Thymus (tissue), 11 donors: ENCODE measurements around the gene LILRB3. TPM values are rescaled to one million over a fixed set of nuclear protein-coding genes. Genes with fewer than 3 reads are reported as not detected.
"Not testable (repeated sequence)": the region's sequence is repeated elsewhere in the genome, so short reads cannot be mapped to it uniquely, and the experiment has no call there.

Source experiments
- DNase-seq, 9 donors: peaks; one replicate each; pipeline ENCODE4 v3.0.0-alpha.2; 2013; ENCODE audit warnings: low spot score in 9 of 9, low read depth in 6 of 9, missing footprints in 1 of 9
- H3K27ac ChIP-seq, 2 donors: one replicate each; pipeline ENCODE4 v1.5.1; 2013; ENCODE audit warnings: control low read depth in 1 of 2, low read depth in 1 of 2, low read length in 1 of 2, mild to moderate bottlenecking in 1 of 2, moderate library complexity in 1 of 2
- H3K27me3 ChIP-seq, 2 donors: one replicate each; pipeline ENCODE4 v1.5.1; 2013; ENCODE audit warnings: low read length in 1 of 2; ENCODE audit not compliant: control insufficient read depth in 2 of 2, insufficient read depth in 1 of 2
- H3K36me3 ChIP-seq, 2 donors: one replicate each; pipeline ENCODE4 v1.5.1; 2013; ENCODE audit warnings: low read length in 1 of 2, mild to moderate bottlenecking in 1 of 2, moderate library complexity in 1 of 2; ENCODE audit not compliant: control insufficient read depth in 2 of 2, insufficient read depth in 2 of 2
- H3K4me1 ChIP-seq, 2 donors: one replicate each; pipeline ENCODE4 v1.5.1; 2013; ENCODE audit warnings: low read length in 2 of 2; ENCODE audit not compliant: control insufficient read depth in 2 of 2, insufficient read depth in 2 of 2
- H3K4me3 ChIP-seq, 2 donors: one replicate each; pipeline ENCODE4 v1.5.1; 2013; ENCODE audit warnings: low read length in 2 of 2, control low read depth in 1 of 2, mild to moderate bottlenecking in 1 of 2
- H3K9me3 ChIP-seq, 2 donors: one replicate each; pipeline ENCODE4 v1.5.1; 2013; ENCODE audit warnings: low read length in 1 of 2, mild to moderate bottlenecking in 1 of 2; ENCODE audit not compliant: control insufficient read depth in 2 of 2, insufficient read depth in 1 of 2
- WGBS: extraction: QIAGEN DNeasy Blood & Tissue Kit; methylation state at CpG from one replicate; pipeline ENCODE4 v1.1.7; 2013; 5-methylcytosine and 5-hydroxymethylcytosine counted together
- polyA plus RNA-seq: library from polyadenylated mRNA; stranded (reverse); fragments of 200-250 nt; gene quantifications from one replicate; pipeline ENCODE4 v1.2.3, GENCODE V29; 2013
- total RNA-seq: library from RNA; stranded (reverse); fragments of 120-200 nt; gene quantifications from one replicate; pipeline ENCODE4 v1.2.4, GENCODE V29; 2013
- donor health status: healthy.

LILRB3 gene
- total and polyA plus RNA-seq, 2 donors: 1.1 to 15.5 TPM

DNA sequence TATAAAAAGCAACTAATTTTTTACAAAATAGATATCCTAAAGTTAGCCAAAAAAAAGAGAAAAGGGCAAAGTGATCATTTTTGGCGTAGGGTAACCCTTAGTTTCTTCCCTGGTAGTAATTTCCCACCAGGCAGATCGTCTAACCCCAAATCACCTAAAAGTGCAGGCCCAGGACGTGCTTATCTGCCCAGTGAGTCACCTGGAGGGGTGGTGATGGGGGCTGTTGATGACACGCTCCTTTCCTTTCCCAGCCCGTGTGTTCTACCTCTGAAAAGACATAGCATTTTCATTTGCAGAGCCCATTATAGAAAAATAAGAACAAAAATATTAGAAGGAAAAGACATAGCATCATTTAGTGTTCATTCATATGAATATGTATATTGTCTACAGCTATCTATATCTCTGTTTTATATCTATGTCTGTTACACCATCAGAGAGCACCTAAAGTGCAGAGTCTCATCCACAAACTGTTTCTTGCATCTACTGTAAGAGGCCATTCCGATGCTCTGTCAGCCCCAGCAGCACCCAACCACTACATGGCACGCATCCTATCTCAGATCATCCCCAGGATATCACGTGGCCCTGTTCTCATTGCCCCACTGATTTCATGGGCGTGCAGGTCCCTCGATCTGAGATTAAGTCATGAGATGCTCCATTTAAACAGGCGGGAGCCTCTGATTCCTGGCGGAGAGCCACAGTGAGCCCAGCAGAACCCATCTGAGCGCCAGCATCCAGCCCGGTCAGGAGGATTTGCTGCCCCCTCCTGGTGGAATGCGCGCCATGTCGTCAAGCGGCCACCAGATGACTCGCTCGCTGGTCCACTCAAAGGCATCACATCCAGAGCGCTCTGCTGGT lies 8.5 kb upstream of the LILRB3 start:
- Histone ChIP-seq H3K4me3 (no peak overlapping the region), H3K4me1 (no peaks in the 10 kb centered on the region), H3K27ac (no peak overlapping the region), H3K9me3 (no peaks in the 10 kb centered on the region), H3K27me3 (no peaks in the 10 kb centered on the region), H3K36me3 (no peaks in the 10 kb centered on the region)
- peak in 8 of 9 donors; percentile 44 to 81 (median 68) for DNase-seq
- 33% methylated on average over 21 of the region's 21 CpGs for WGBS

DNA sequence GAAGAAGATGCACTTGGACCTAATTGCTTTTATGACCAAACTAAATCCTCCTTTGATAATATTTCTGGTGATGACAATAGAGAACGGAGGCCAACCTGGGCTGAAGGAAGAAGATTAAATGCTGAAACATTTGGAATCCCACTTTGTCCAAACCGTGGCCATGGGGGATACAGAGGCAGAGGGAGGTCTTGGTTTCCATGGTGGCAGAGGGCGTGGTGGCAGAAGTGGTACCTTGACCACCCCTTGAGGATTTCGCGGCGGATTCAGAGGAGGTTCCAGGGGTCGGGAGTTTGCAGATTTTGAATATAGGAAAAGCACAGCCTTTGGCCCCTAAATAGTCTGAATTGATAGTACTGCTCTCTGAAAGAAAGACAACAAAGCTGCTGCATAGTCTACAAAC lies 7.2 kb upstream of the LILRB3 start:
- 95% methylated on average over 7 of the region's 7 CpGs for WGBS

DNA sequence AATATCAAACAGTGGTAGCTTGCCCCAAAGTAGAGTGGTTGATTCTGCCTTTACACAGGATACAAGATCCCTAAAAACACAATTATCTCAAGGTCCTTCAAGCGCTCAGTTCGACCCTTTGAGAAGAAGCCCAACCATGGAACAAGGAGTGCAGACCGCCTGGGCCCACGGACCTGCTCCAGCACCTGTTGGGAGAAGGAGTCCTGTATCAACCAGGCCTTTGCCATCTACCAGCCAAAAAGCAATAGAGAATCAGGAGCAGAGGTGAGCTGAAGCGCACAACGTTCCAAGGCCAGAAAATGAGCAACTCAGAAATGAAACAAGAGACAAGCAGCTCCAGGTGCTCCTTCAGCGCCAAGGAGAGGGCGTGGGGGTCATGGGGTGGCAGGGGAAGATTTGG lies 6.3 kb upstream of the LILRB3 start:
- Histone ChIP-seq H3K4me3 (no peak overlapping the region), H3K27ac (no peak overlapping the region), H3K4me1 (no peaks in the 10 kb centered on the region), H3K9me3 (no peaks in the 10 kb centered on the region), H3K27me3 (no peaks in the 10 kb centered on the region), H3K36me3 (no peaks in the 10 kb centered on the region)
- WGBS: 96% methylated on average over 8 of the region's 8 CpGs
- DNase-seq: no peak

More for the DNA sequence above, 7.2 kb upstream of the LILRB3 start:
- Histone ChIP-seq H3K4me1 (no peaks in the 10 kb centered on the region), H3K36me3 (no peaks in the 10 kb centered on the region), H3K9me3 (no peaks in the 10 kb centered on the region), H3K27me3 (no peaks in the 10 kb centered on the region), H3K27ac (peak overlapping the region in 1 of 2 donors; percentile 18), H3K4me3 (no peak overlapping the region)
- DNase-seq: no peak

DNA sequence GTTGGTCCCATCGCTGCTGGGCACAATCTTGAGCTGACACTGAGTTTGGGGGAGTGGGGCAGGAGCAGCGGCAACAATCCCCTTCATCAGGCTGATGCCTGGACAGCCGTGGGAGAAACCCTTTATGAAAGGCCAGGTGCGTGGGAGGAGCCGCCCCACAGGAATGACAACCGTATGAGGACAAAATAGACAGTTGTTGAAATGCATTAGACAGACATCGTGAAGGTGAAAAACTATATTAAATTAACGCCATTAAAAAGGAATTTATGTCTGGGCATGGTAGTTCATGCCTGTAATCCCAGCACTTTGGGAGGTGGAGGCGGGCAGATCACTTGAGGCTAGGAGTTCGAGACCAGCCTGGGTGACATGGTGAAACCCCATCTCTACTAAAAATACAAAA lies 1.8 kb upstream of the LILRB3 start:
- not testable (repeated sequence) for H3K27ac ChIP-seq, H3K4me3 ChIP-seq, H3K36me3 ChIP-seq, DNase-seq, H3K27me3 ChIP-seq, H3K4me1 ChIP-seq, H3K9me3 ChIP-seq
- 91% methylated on average over 10 of the region's 10 CpGs for WGBS

DNA sequence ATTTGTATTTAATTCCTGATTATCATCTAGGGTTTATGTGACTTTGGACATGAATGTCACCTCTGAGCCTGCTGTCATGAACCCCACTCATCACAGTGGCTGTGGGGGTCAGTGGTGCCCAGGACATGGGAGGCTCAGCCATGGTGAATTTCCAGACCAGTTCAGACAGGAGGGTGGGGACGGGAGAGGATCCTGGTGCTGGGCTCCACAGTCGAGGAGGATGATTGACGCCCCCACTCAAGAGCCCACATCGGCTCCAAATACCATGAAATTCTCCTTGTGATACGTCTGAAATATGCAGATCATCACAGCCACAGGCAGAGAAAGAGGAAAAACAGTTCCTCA lies 1.1 kb upstream of the LILRB3 start:
- H3K4me1 ChIP-seq, H3K36me3 ChIP-seq, H3K27ac ChIP-seq, DNase-seq, H3K9me3 ChIP-seq, H3K27me3 ChIP-seq, H3K4me3 ChIP-seq: not testable (repeated sequence)
- WGBS: 53% methylated on average over 5 of the region's 5 CpGs

DNA sequence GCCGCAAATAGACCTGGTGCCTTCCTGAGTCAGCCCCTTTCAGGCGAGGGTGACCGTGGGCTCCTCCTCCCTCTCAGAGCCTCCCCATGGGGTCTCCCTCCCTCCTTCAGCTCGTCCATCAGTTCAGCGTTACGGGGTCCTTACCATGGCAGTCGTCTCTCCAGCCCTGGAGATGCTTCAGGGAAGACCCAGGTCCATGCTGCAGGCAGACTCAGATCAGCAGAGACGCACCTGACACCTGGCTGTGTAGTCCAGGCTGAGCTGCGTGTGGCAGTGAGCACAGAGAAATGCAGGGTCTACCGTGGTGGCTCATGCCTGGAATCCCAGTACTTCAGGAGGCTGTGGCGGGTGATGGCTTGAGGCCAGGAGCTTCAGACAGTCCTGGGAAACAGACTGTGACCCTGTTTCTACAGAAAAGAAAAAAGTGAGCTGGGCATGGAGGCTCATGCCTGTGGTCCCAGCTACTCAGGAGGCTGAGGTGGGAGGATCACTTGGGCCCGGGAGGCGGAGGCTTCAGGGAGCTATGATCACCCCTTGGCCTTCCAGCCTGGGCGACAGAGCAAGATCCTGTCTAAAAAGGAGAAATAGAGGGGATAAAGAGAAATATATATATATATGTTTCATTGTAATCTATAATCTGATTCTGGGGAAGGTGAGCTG lies 600 bp upstream of the LILRB3 start:
- not testable (repeated sequence) for H3K9me3 ChIP-seq, DNase-seq, H3K36me3 ChIP-seq, H3K27ac ChIP-seq, H3K27me3 ChIP-seq, H3K4me1 ChIP-seq, H3K4me3 ChIP-seq
- 75% methylated on average over 14 of the region's 14 CpGs for WGBS

DNA sequence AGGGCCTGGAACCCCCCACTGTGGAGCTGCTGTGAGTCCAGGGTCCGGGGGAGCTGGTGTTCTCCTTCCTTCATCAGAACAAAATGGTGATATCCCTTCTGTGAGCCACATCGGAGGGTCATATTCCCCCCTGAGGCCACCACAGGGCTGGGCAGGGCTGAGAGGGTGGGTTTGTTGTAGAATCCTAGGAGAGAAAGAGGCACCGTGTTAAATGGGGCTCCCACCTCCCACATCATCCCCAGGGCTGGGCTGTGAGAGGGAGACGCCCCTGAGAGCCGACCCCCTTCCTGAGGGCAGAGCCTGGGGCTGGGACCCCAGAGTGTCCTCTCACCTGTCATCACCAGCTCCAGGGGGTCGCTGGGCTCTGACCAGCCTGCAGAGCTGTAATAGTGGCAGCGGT lies 860 bp downstream of the LILRB3 start:
- H3K27me3 ChIP-seq, H3K9me3 ChIP-seq, H3K36me3 ChIP-seq, H3K4me1 ChIP-seq, H3K4me3 ChIP-seq, H3K27ac ChIP-seq, DNase-seq: not testable (repeated sequence)
- WGBS: 94% methylated on average over 6 of the region's 7 CpGs

DNA sequence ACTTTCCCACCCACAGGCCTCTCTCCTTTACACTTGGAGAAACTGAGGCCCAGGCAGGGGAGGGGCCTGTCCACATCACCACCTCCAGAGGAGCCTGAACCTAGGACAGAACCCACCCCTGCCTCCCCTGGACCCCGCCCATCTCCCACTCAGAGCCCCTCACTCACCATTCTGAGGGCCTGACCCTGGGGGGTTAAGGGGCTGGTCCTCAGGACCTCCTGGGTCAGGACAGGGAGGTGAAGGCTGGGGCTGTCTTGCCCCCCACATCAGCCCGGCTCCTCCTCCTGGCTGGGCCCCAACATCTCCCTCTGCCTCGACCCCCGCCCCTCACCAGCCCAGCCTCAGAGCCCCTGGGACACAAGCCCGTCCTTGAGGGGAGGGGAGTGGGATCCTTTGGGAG lies 3.1 kb downstream of the LILRB3 start:
- H3K4me3 ChIP-seq, H3K36me3 ChIP-seq, H3K27ac ChIP-seq, H3K4me1 ChIP-seq, DNase-seq, H3K9me3 ChIP-seq, H3K27me3 ChIP-seq: not testable (repeated sequence)
- 98% methylated on average over 3 of the region's 5 CpGs for WGBS

DNA sequence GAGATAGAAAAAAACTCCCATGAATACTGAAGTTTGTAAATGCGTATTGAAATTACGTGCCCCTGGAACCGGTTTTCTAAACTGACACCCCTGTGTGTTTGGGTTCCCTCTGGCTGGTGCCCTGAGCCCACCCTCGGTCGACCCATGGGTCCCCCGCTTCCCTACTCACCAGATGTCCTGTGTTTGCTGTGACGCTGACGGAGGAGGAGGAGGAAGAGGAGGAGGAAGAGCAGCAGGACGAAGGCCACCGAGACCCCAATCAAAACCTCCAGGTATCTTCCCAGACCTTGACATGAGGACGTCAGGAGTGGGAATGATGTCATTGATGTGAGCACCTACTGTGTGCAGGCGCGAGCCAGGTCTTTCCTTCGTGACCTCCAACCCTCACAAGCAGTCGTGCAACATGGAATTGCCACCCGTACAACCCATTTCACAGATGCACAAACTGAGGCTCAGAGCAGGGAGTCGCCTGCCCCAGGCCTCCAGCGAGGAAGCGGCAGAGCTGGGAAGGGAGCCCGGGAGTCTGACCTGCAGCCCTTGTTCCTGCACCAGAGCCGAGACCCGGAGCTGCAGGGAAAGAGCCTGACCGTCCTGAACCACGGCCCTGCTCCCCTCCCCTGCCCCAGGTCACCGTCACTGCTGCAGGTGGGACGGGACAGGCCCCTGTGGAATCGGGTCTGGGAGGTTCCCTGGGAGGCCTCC lies 3.7 kb downstream of the LILRB3 start:
- H3K4me3 ChIP-seq: no peak overlapping the region
- no peak for DNase-seq
- WGBS: 98% methylated on average over 27 of the region's 27 CpGs
- H3K36me3 ChIP-seq: no peaks in the 10 kb centered on the region
- no peaks in the 10 kb centered on the region for H3K4me1 ChIP-seq
- no peaks in the 10 kb centered on the region for H3K9me3 ChIP-seq
- H3K27me3 ChIP-seq: no peaks in the 10 kb centered on the region
- no peak overlapping the region for H3K27ac ChIP-seq
